ENCODE data around the gene RAB13. TPM values are rescaled to one million over a fixed set of nuclear protein-coding genes. Genes with fewer than 3 reads are reported as not detected.
A peak's percentile ranks its signal among the peaks of the same experiment; 100 is the strongest.
"Not testable (repeated sequence)": the region's sequence is repeated elsewhere in the genome, so short reads cannot be mapped to it uniquely, and the experiment has no call there.

RAB13 gene
- total and polyA plus RNA-seq, 2 donors, result 12.3 to 98.2 TPM

GRCh38 chr1:153984123-153984894, 1.8 kb downstream of the RAB13 start:
- WGBS, result 88% methylated on average over 6 of the region's 6 CpGs
- peaks cover 8 to 18% of the 10 kb centered on the region in 2 donors for H3K4me1 ChIP-seq (ENCODE audit: control insufficient read depth in 2 of 2, insufficient read depth in 2 of 2, low read length in 2 of 2)
- no peaks in the 10 kb centered on the region for H3K36me3 ChIP-seq (ENCODE audit: control insufficient read depth in 2 of 2, insufficient read depth in 2 of 2, low read length in 1 of 2)
- H3K9me3 ChIP-seq (ENCODE audit: control insufficient read depth in 2 of 2, insufficient read depth in 1 of 2, low read length in 1 of 2), result no peaks in the 10 kb centered on the region
- no peak for DNase-seq (ENCODE audit: low read depth in 6 of 9, low spot score in 9 of 9)
- no peak overlapping the region for H3K4me3 ChIP-seq (ENCODE audit: low read length in 2 of 2)
- H3K27ac ChIP-seq (ENCODE audit: low read depth in 1 of 2, low read length in 1 of 2), result no peak overlapping the region
- peaks cover 2 to 13% of the 10 kb centered on the region in 2 donors for H3K27me3 ChIP-seq (ENCODE audit: control insufficient read depth in 2 of 2, insufficient read depth in 1 of 2, low read length in 1 of 2)

- H3K27ac ChIP-seq (ENCODE audit: low read depth in 1 of 2, low read length in 1 of 2); H3K4me3 ChIP-seq (ENCODE audit: low read length in 2 of 2); H3K9me3 ChIP-seq (ENCODE audit: control insufficient read depth in 2 of 2, insufficient read depth in 1 of 2, low read length in 1 of 2); DNase-seq (ENCODE audit: low read depth in 6 of 9, low spot score in 9 of 9); H3K36me3 ChIP-seq (ENCODE audit: control insufficient read depth in 2 of 2, insufficient read depth in 2 of 2, low read length in 1 of 2): not testable (repeated sequence)
- Histone ChIP-seq H3K4me1 (ENCODE audit: control insufficient read depth in 2 of 2, insufficient read depth in 2 of 2, low read length in 2 of 2) (peaks cover 9 to 22% of the 10 kb centered on the region in 2 donors), H3K27me3 (ENCODE audit: control insufficient read depth in 2 of 2, insufficient read depth in 1 of 2, low read length in 1 of 2) (peaks cover 2 to 13% of the 10 kb centered on the region in 2 donors)
- 96% methylated on average over 2 of the region's 2 CpGs for WGBS
These were observed 4.4 kb downstream of the RAB13 start for GRCh38 chr1:153981735-153982134.

DNA sequence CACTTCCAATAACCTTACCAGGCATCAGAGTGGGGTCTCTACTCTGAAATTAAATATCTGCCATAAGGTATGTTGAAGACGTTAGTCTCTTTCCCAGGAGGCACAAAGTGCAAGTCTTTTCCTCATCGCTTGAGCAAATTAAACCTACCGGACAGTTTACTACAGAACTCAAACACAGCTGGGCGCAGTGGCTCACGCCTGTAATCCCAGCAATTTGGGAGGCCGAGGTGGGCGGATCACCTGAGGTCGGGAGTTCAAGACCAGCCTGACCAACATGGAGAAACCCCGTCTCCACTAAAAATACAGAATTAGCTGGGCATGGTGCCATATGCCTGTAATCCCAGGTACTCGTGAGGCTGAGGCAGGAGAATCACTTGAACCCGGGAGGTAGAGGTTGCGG, 7.0 kb downstream of the RAB13 start:
- not testable (repeated sequence) for H3K27me3 ChIP-seq (ENCODE audit: control insufficient read depth in 2 of 2, insufficient read depth in 1 of 2, low read length in 1 of 2); H3K4me3 ChIP-seq (ENCODE audit: low read length in 2 of 2); H3K9me3 ChIP-seq (ENCODE audit: control insufficient read depth in 2 of 2, insufficient read depth in 1 of 2, low read length in 1 of 2); DNase-seq (ENCODE audit: low read depth in 6 of 9, low spot score in 9 of 9); H3K27ac ChIP-seq (ENCODE audit: low read depth in 1 of 2, low read length in 1 of 2)
- H3K4me1 ChIP-seq (ENCODE audit: control insufficient read depth in 2 of 2, insufficient read depth in 2 of 2, low read length in 2 of 2), result peaks cover 6 to 21% of the 10 kb centered on the region in 2 donors
- H3K36me3 ChIP-seq (ENCODE audit: control insufficient read depth in 2 of 2, insufficient read depth in 2 of 2, low read length in 1 of 2), result peaks cover 17 to 18% of the 10 kb centered on the region in 2 donors
- 97% methylated on average over 12 of the region's 12 CpGs for WGBS

- Histone ChIP-seq H3K27me3 (ENCODE audit: control insufficient read depth in 2 of 2, insufficient read depth in 1 of 2, low read length in 1 of 2) (no peaks in the 10 kb centered on the region), H3K4me3 (ENCODE audit: low read length in 2 of 2) (peak overlapping the region; percentile 93 to 98), H3K36me3 (ENCODE audit: control insufficient read depth in 2 of 2, insufficient read depth in 2 of 2, low read length in 1 of 2) (peaks cover 24 to 25% of the 10 kb centered on the region in 2 donors), H3K4me1 (ENCODE audit: control insufficient read depth in 2 of 2, insufficient read depth in 2 of 2, low read length in 2 of 2) (peaks cover 6 to 21% of the 10 kb centered on the region in 2 donors), H3K27ac (ENCODE audit: low read depth in 1 of 2, low read length in 1 of 2) (peak overlapping the region in 1 of 2 donors; percentile 80), H3K9me3 (ENCODE audit: control insufficient read depth in 2 of 2, insufficient read depth in 1 of 2, low read length in 1 of 2) (no peaks in the 10 kb centered on the region)
- no peak for DNase-seq (ENCODE audit: low read depth in 6 of 9, low spot score in 9 of 9)
- WGBS, result 86% methylated on average over 9 of the region's 9 CpGs
These were observed 7.7 kb downstream of the RAB13 start for GRCh38 chr1:153978274-153978909.

DNA sequence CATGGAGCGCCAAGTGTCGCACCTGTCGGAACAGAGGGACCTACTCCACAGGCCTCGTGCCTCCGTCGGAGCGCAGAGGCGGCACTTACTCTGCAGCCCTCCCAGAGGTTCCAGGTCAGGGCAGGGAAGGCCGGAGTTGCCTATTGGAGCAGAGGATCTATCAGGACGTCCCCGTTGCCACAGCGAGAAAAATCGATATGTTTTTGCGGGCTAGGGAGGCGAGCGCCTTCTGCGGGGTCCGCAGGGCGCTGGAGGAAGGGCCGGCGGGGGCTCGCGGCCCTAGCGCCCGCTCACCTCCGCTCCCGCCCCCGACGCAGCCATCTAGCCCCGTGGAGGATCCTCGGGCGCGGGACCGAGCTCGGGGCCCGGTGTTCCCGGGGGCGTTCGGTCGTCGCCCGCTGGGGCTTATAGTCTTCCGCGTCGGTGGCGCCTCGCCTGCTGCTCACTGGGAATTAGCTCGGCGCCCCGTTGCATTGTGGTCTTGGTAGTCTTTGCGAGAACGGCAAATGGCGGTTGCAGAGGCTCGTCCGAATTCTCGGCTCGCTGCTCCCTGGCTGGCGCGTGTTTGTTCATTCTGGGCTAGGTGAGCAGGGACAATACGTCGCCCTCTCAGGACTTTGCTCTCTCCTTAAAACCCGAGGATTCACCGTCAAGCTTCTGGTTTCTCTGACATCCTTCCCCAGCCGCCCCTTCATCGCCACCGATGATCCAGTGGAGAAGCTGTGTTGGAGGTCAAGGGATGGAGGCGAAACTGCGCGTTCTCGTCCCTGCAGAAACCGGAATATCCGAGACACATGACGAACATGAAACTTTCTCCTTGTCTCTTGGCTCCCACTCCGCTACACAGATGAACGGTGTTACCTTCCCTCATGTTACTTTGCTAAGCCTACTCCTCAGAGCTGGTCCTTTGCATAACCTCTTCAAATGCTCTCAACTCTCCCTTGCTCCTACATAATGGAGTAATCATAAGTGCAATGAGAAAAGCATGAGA, 8.6 kb downstream of the RAB13 start, which contains the start of gene JTB:
TSS of gene JTB (minus strand) at position 425 of the 991 bp plus-strand sequence. CDS start at position 3, 422 bp downstream.
- H3K36me3 ChIP-seq (ENCODE audit: control insufficient read depth in 2 of 2, insufficient read depth in 2 of 2, low read length in 1 of 2), result peaks cover 32 to 33% of the 10 kb centered on the region in 2 donors
- H3K27ac ChIP-seq (ENCODE audit: low read depth in 1 of 2, low read length in 1 of 2), result peak within 1 kb of the TSS; percentile 80 to 92
- peaks cover 6 to 21% of the 10 kb centered on the region in 2 donors for H3K4me1 ChIP-seq (ENCODE audit: control insufficient read depth in 2 of 2, insufficient read depth in 2 of 2, low read length in 2 of 2)
- H3K9me3 ChIP-seq (ENCODE audit: control insufficient read depth in 2 of 2, insufficient read depth in 1 of 2, low read length in 1 of 2), result peaks cover 0 to 1% of the 10 kb centered on the region in 2 donors
- WGBS, result under 1% methylated on average over 75 of the region's 75 CpGs
- peak in 7 of 9 donors; percentile 63 to 92 (median 84) for DNase-seq (ENCODE audit: low read depth in 6 of 9, low spot score in 9 of 9)
- no peaks in the 10 kb centered on the region for H3K27me3 ChIP-seq (ENCODE audit: control insufficient read depth in 2 of 2, insufficient read depth in 1 of 2, low read length in 1 of 2)
- peak within 1 kb of the TSS; percentile 93 to 98 for H3K4me3 ChIP-seq (ENCODE audit: low read length in 2 of 2)

- H3K27me3 ChIP-seq (ENCODE audit: control insufficient read depth in 2 of 2, insufficient read depth in 1 of 2, low read length in 1 of 2), result no peaks in the 10 kb centered on the region
- 2% methylated on average over 16 of the region's 16 CpGs for WGBS
- H3K4me3 ChIP-seq (ENCODE audit: low read length in 2 of 2), result peak overlapping the region; percentile 93 to 98
- H3K27ac ChIP-seq (ENCODE audit: low read depth in 1 of 2, low read length in 1 of 2), result peak overlapping the region; percentile 77 to 92
- H3K9me3 ChIP-seq (ENCODE audit: control insufficient read depth in 2 of 2, insufficient read depth in 1 of 2, low read length in 1 of 2), result peaks cover 0 to 1% of the 10 kb centered on the region in 2 donors
- peaks cover 35 to 36% of the 10 kb centered on the region in 2 donors for H3K36me3 ChIP-seq (ENCODE audit: control insufficient read depth in 2 of 2, insufficient read depth in 2 of 2, low read length in 1 of 2)
- H3K4me1 ChIP-seq (ENCODE audit: control insufficient read depth in 2 of 2, insufficient read depth in 2 of 2, low read length in 2 of 2), result peaks cover 6 to 24% of the 10 kb centered on the region in 2 donors
- DNase-seq (ENCODE audit: low read depth in 6 of 9, low spot score in 9 of 9), result no peak
These were observed 9.3 kb downstream of the RAB13 start for GRCh38 chr1:153976819-153977249.

GRCh38 chr1:153973525-153973924, 12.6 kb downstream of the RAB13 start:
- Histone ChIP-seq H3K4me1 (ENCODE audit: control insufficient read depth in 2 of 2, insufficient read depth in 2 of 2, low read length in 2 of 2) (peaks cover 10 to 30% of the 10 kb centered on the region in 2 donors), H3K27me3 (ENCODE audit: control insufficient read depth in 2 of 2, insufficient read depth in 1 of 2, low read length in 1 of 2) (no peaks in the 10 kb centered on the region), H3K27ac (ENCODE audit: low read depth in 1 of 2, low read length in 1 of 2) (no peak overlapping the region), H3K9me3 (ENCODE audit: control insufficient read depth in 2 of 2, insufficient read depth in 1 of 2, low read length in 1 of 2) (peaks cover 0 to 1% of the 10 kb centered on the region in 2 donors), H3K36me3 (ENCODE audit: control insufficient read depth in 2 of 2, insufficient read depth in 2 of 2, low read length in 1 of 2) (peaks cover 35 to 36% of the 10 kb centered on the region in 2 donors), H3K4me3 (ENCODE audit: low read length in 2 of 2) (no peak overlapping the region)
- no peak for DNase-seq (ENCODE audit: low read depth in 6 of 9, low spot score in 9 of 9)
- WGBS, result 97% methylated on average over 7 of the region's 7 CpGs

GRCh38 chr1:153973071-153973470, 13.1 kb downstream of the RAB13 start:
- H3K4me3 ChIP-seq (ENCODE audit: low read length in 2 of 2), result no peak overlapping the region
- no peak overlapping the region for H3K27ac ChIP-seq (ENCODE audit: low read depth in 1 of 2, low read length in 1 of 2)
- no peaks in the 10 kb centered on the region for H3K27me3 ChIP-seq (ENCODE audit: control insufficient read depth in 2 of 2, insufficient read depth in 1 of 2, low read length in 1 of 2)
- 100% methylated on average over 3 of the region's 3 CpGs for WGBS
- peaks cover 0 to 1% of the 10 kb centered on the region in 2 donors for H3K9me3 ChIP-seq (ENCODE audit: control insufficient read depth in 2 of 2, insufficient read depth in 1 of 2, low read length in 1 of 2)
- peaks cover 11 to 31% of the 10 kb centered on the region in 2 donors for H3K4me1 ChIP-seq (ENCODE audit: control insufficient read depth in 2 of 2, insufficient read depth in 2 of 2, low read length in 2 of 2)
- H3K36me3 ChIP-seq (ENCODE audit: control insufficient read depth in 2 of 2, insufficient read depth in 2 of 2, low read length in 1 of 2), result peaks cover 35 to 36% of the 10 kb centered on the region in 2 donors
- DNase-seq (ENCODE audit: low read depth in 6 of 9, low spot score in 9 of 9), result no peak

All from thymus (tissue), 11 donors.